ENCODE data around the gene LRRC17. TPM values are rescaled to one million over a fixed set of nuclear protein-coding genes. Genes with fewer than 3 reads are reported as not detected.
A peak's percentile ranks its signal among the peaks of the same experiment; 100 is the strongest.

The LRRC17 gene
- total and polyA plus RNA-seq, 8 donors: 2.2 to 27.9 (median 2.7) TPM; not detected in 3

GRCh38 chr7:102935450-102936115 is 22.8 kb downstream of the LRRC17 start:
- H3K9me3 ChIP-seq: no peaks in the 10 kb centered on the region
- DNase-seq: peak in 1 of 2 donors; percentile 49
- H3K36me3 ChIP-seq: no peaks in the 10 kb centered on the region
- peak overlapping the region; percentile 69 to 89 (median 81) for H3K27ac ChIP-seq
- WGBS, 5 donors: 16 to 40% (median 30%) methylated on average over 6 of the region's 6 CpGs
- peaks cover 16 to 76% (median 49%) of the 10 kb centered on the region in 4 donors for H3K4me1 ChIP-seq
- TF ChIP-seq CTCF (IDR thresholded peaks at IDR 0.05) (no peak), POLR2A (IDR thresholded peaks at IDR 0.05) (no peak), EP300 (IDR thresholded peaks at IDR 0.05) (no peak), POLR2AphosphoS5 (IDR thresholded peaks at IDR 0.05) (no peak)
- H3K27me3 ChIP-seq: no peaks in the 10 kb centered on the region
- H3K4me3 ChIP-seq: peak overlapping the region in 1 of 4 donors; percentile 25
- intact Hi-C loops (cut with DNase I; ENCODE audit: low total_unique reads): no loop called here

- Histone ChIP-seq H3K4me3 (no peak overlapping the region), H3K4me1 (peaks cover 10 to 69% (median 43%) of the 10 kb centered on the region in 4 donors), H3K27me3 (no peaks in the 10 kb centered on the region), H3K27ac (peak overlapping the region; percentile 52 to 87 (median 74)), H3K36me3 (no peaks in the 10 kb centered on the region), H3K9me3 (no peaks in the 10 kb centered on the region)
- no peak for DNase-seq
- intact Hi-C loops (cut with DNase I; ENCODE audit: low total_unique reads): no loop called here
- 8 to 41% (median 21%) methylated on average over 1 of the region's 1 CpG for WGBS, 5 donors
- TF ChIP-seq POLR2A (IDR thresholded peaks at IDR 0.05) (no peak), CTCF (IDR thresholded peaks at IDR 0.05) (no peak)
Observed at GRCh38 chr7:102938679-102939078, 25.9 kb downstream of the LRRC17 start.

GRCh38 chr7:102942181-102942866 is 29.5 kb downstream of the LRRC17 start:
- 25 to 44% (median 27%) methylated on average over 4 of the region's 4 CpGs for WGBS, 5 donors
- Histone ChIP-seq H3K27me3 (no peaks in the 10 kb centered on the region), H3K27ac (peak overlapping the region in 4 of 5 donors; percentile 13 to 61 (median 22)), H3K9me3 (no peaks in the 10 kb centered on the region), H3K36me3 (no peaks in the 10 kb centered on the region), H3K4me3 (no peak overlapping the region), H3K4me1 (peaks cover 7 to 44% (median 23%) of the 10 kb centered on the region in 4 donors)
- intact Hi-C loops (cut with DNase I; ENCODE audit: low total_unique reads): no loop called here
- no peak for DNase-seq
- TF ChIP-seq EP300 (IDR thresholded peaks at IDR 0.05): no peak
- TF ChIP-seq POLR2AphosphoS5 (IDR thresholded peaks at IDR 0.05): no peak
- no peak for TF ChIP-seq POLR2A (IDR thresholded peaks at IDR 0.05)
- TF ChIP-seq CTCF (IDR thresholded peaks at IDR 0.05): no peak

- H3K27ac ChIP-seq: peak overlapping the region in 3 of 5 donors; percentile 19 to 61 (median 26)
- no peak overlapping the region for H3K4me3 ChIP-seq
- H3K36me3 ChIP-seq: no peaks in the 10 kb centered on the region
- intact Hi-C loops (cut with DNase I; ENCODE audit: low total_unique reads): no loop called here
- DNase-seq: peak in 1 of 2 donors; percentile 16
- H3K27me3 ChIP-seq: no peaks in the 10 kb centered on the region
- WGBS, 5 donors: 38 to 71% (median 52%) methylated on average over 1 of the region's 1 CpG
- no peak for TF ChIP-seq POLR2A (IDR thresholded peaks at IDR 0.05)
- no peak for TF ChIP-seq POLR2AphosphoS5 (IDR thresholded peaks at IDR 0.05)
- no peak for TF ChIP-seq EP300 (IDR thresholded peaks at IDR 0.05)
- no peak for TF ChIP-seq CTCF (IDR thresholded peaks at IDR 0.05)
- H3K9me3 ChIP-seq: no peaks in the 10 kb centered on the region
- H3K4me1 ChIP-seq: peaks cover 5 to 39% (median 20%) of the 10 kb centered on the region in 4 donors
Observed at GRCh38 chr7:102942868-102943267, 30.1 kb downstream of the LRRC17 start.
